ENCODE measurements around the gene DBP. TPM values are rescaled to one million over a fixed set of nuclear protein-coding genes. Genes with fewer than 3 reads are reported as not detected.
A peak's percentile ranks its signal among the peaks of the same experiment; 100 is the strongest.

Gene DBP
- total and polyA plus RNA-seq, 9 donors, result 19.7 to 69.8 (median 29.0) TPM

DNA sequence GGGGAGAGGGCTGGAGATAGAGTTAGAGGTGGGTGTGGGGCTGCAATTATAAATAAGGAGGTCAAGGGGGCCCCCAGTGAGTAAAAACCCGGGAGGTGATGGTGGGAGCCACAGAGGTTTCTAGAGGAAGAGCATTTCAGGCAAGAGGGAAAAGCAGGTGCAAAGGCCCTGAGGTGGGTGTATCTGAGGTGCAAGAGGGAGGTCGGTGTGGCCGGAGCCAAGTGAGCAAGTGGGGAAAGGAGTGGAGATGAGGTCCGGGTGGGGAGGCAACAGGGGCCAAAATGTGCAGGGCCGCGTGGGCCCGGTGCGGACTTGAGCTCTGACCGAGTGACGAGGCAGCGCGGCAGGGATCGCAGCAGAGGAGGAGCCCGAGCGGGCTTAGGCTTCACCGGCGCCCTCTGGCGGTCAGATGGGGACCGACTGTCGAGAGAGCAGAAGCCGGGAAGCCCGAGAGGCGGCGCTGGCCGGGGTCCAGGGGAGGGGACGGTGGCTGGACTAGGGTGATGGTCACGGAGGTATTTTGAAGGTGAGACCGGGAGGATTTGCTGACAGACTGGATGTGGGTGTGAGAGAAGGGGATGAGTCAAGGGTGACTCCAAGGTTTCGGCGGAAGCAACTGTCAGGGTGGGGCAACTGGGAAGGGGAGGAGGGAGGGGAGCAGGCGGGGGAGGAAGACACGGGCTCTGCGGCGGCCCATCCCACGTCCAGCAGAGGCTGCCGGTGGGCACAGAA lies 48.3 kb downstream of the DBP start:
- Histone ChIP-seq H3K9me3 (no peaks in the 10 kb centered on the region), H3K36me3 (no peaks in the 10 kb centered on the region), H3K27me3 (no peaks in the 10 kb centered on the region), H3K27ac (no peak overlapping the region), H3K4me1 (ENCODE audit: insufficient read depth) (peaks cover 4% of the 10 kb centered on the region), H3K4me3 (no peak overlapping the region)
- peak; percentile 79 to 91 (median 86) for DNase-seq
- WGBS, 3 donors, result 2 to 4% (median 4%) methylated on average over 35 to 36 of the region's 36 CpGs
- intact Hi-C loops (cut with DNase I), result loop anchor here in 3 of 4 donors (5.0 to 10.0 kb wide), 4 partner anchors 97 to 324 kb away; no protein-coding TSS in a partner anchor
- TF ChIP-seq EP300 (IDR thresholded peaks at IDR 0.05) (no peak), POLR2A (IDR thresholded peaks at IDR 0.05) (no peak), CTCF (IDR thresholded peaks at IDR 0.05) (peak; percentile 45 to 84 (median 78))

GRCh38 chr19:48587387-48587786 lies 49.8 kb downstream of the DBP start:
- no peak for TF ChIP-seq EP300 (IDR thresholded peaks at IDR 0.05)
- no peak for TF ChIP-seq POLR2A (IDR thresholded peaks at IDR 0.05)
- no peak for TF ChIP-seq CTCF (IDR thresholded peaks at IDR 0.05)
- Histone ChIP-seq H3K4me1 (ENCODE audit: insufficient read depth) (peaks cover 4% of the 10 kb centered on the region), H3K27me3 (no peaks in the 10 kb centered on the region), H3K27ac (no peak overlapping the region), H3K36me3 (no peaks in the 10 kb centered on the region), H3K4me3 (no peak overlapping the region), H3K9me3 (no peaks in the 10 kb centered on the region)
- DNase-seq, result no peak
- intact Hi-C loops (cut with DNase I), result loop anchor here in 3 of 4 donors (5.0 to 10.0 kb wide), 4 partner anchors 95 to 323 kb away; no protein-coding TSS in a partner anchor
- WGBS, 3 donors, result 80 to 83% (median 82%) methylated on average over 3 of the region's 3 CpGs

DNA sequence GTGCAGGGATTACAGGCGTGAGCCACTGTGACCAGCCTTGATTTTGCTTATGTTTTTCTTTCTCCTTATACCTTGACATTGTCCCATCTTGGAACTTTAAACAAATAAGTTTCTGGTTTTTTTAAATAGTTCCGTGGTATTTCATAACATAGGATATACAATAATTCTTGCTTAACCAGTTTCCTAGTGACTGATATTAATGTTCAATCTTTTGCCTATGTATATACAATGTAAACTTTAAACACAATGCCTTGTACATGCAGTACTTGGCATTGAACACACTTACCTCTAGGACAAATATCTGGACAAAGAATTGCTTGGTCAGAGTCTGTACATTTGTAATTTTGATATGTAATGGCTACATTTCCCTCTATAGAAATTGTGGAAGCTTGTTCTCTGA lies 55.0 kb downstream of the DBP start:
- H3K27ac ChIP-seq, result no peak overlapping the region
- H3K4me3 ChIP-seq, result no peak overlapping the region
- intact Hi-C loops (cut with DNase I), result loop anchor here in 1 of 4 donors (5.0 to 10.0 kb wide), 3 partner anchors 90 to 317 kb away; no protein-coding TSS in a partner anchor
- H3K9me3 ChIP-seq, result no peaks in the 10 kb centered on the region
- H3K36me3 ChIP-seq, result no peaks in the 10 kb centered on the region
- TF ChIP-seq CTCF (IDR thresholded peaks at IDR 0.05), result no peak
- no peak for TF ChIP-seq EP300 (IDR thresholded peaks at IDR 0.05)
- no peak for TF ChIP-seq POLR2A (IDR thresholded peaks at IDR 0.05)
- no peak for DNase-seq
- H3K27me3 ChIP-seq, result no peaks in the 10 kb centered on the region
- 73 to 76% (median 75%) methylated on average over 2 of the region's 2 CpGs for WGBS, 3 donors
- no peaks in the 10 kb centered on the region for H3K4me1 ChIP-seq (ENCODE audit: insufficient read depth)

Other genes starting within 250 kb of the DBP start
- 100 to 1,000 TPM in 6 of 7 donors, 10 to 100 TPM in 1; 94.0 to 202 (median 170) TPM for gene KDELR1, start 245.8 kb downstream of the DBP start, total RNA-seq
- gene KDELR1, start 245.8 kb downstream of the DBP start, polyA plus RNA-seq, result 100 to 1,000 TPM; 180 to 333 TPM
- gene GRIN2D, start 243.7 kb downstream of the DBP start, total RNA-seq, result under 1 TPM in 6 of 7 donors, not detected in 1; 0.10 to 0.32 (median 0.18) TPM
- under 1 TPM; 0.12 TPM for gene GRIN2D, start 243.7 kb downstream of the DBP start, polyA plus RNA-seq
- gene GRWD1, start 191.4 kb downstream of the DBP start, total RNA-seq, result 10 to 100 TPM; 16.5 to 41.9 (median 32.5) TPM
- 10 to 100 TPM in 1 of 2 donors, 1 to 10 TPM in 1; 9.5 to 14.8 TPM for gene GRWD1, start 191.4 kb downstream of the DBP start, polyA plus RNA-seq
- gene KCNJ14, start 181.8 kb downstream of the DBP start, total RNA-seq, result 1 to 10 TPM in 5 of 7 donors, under 1 TPM in 2; 0.48 to 2.2 (median 1.4) TPM
- under 1 TPM; 0.56 to 0.63 TPM for gene KCNJ14, start 181.8 kb downstream of the DBP start, polyA plus RNA-seq
- 10 to 100 TPM; 38.5 to 66.5 (median 49.4) TPM for gene CYTH2, start 168.0 kb downstream of the DBP start, total RNA-seq
- 10 to 100 TPM; 27.6 to 58.2 TPM for gene CYTH2, start 168.0 kb downstream of the DBP start, polyA plus RNA-seq
- gene LMTK3, start 125.5 kb downstream of the DBP start, total RNA-seq, result 1 to 10 TPM in 1 of 7 donors, under 1 TPM in 6; 0.38 to 2.5 (median 0.50) TPM
- under 1 TPM in 1 of 2 donors, not detected in 1; 0.27 TPM for gene LMTK3, start 125.5 kb downstream of the DBP start, polyA plus RNA-seq
- gene SULT2B1, start 85.2 kb downstream of the DBP start, total RNA-seq, result under 1 TPM in 1 of 7 donors, not detected in 6; 0.20 TPM
- gene SULT2B1, start 85.2 kb downstream of the DBP start, polyA plus RNA-seq, result under 1 TPM in 1 of 2 donors, not detected in 1; 0.10 TPM
- not detected for gene SPACA4, start 30.6 kb downstream of the DBP start, total RNA-seq
- not detected for gene SPACA4, start 30.6 kb downstream of the DBP start, polyA plus RNA-seq
- gene FAM83E, start 22.3 kb downstream of the DBP start, total RNA-seq, result 1 to 10 TPM in 5 of 7 donors, not detected in 2; 1.1 to 6.9 (median 1.5) TPM
- under 1 TPM in 1 of 2 donors, not detected in 1; 0.16 TPM for gene FAM83E, start 22.3 kb downstream of the DBP start, polyA plus RNA-seq
- 1,000 to 10,000 TPM; 2,699 to 8,435 (median 3,584) TPM for gene RPL18, start 18.2 kb downstream of the DBP start, total RNA-seq
- 1,000 to 10,000 TPM; 1,780 to 6,110 TPM for gene RPL18, start 18.2 kb downstream of the DBP start, polyA plus RNA-seq
- gene SPHK2, start 17.9 kb downstream of the DBP start, total RNA-seq, result 10 to 100 TPM; 12.3 to 37.2 (median 27.0) TPM
- 10 to 100 TPM in 1 of 2 donors, 1 to 10 TPM in 1; 2.9 to 24.5 TPM for gene SPHK2, start 17.9 kb downstream of the DBP start, polyA plus RNA-seq
- gene CA11, start 8.8 kb upstream of the DBP start, total RNA-seq, result 10 to 100 TPM; 14.9 to 52.5 (median 40.8) TPM
- gene CA11, start 8.8 kb upstream of the DBP start, polyA plus RNA-seq, result 10 to 100 TPM; 43.1 to 53.1 TPM
- 1 to 10 TPM in 6 of 7 donors, under 1 TPM in 1; 0.23 to 3.8 (median 2.2) TPM for gene NTN5, start 35.6 kb upstream of the DBP start, total RNA-seq
- 1 to 10 TPM in 1 of 2 donors, under 1 TPM in 1; 0.55 to 1.4 TPM for gene NTN5, start 35.6 kb upstream of the DBP start, polyA plus RNA-seq
- gene FUT2, start 58.6 kb upstream of the DBP start, total RNA-seq, result 1 to 10 TPM in 5 of 7 donors, not detected in 2; 1.0 to 2.5 (median 2.4) TPM
- gene FUT2, start 58.6 kb upstream of the DBP start, polyA plus RNA-seq, result under 1 TPM; 0.10 to 0.23 TPM
- 10 to 100 TPM in 5 of 7 donors, 1 to 10 TPM in 2; 1.3 to 17.1 (median 11.2) TPM for gene MAMSTR, start 82.3 kb upstream of the DBP start, total RNA-seq
- gene MAMSTR, start 82.3 kb upstream of the DBP start, polyA plus RNA-seq, result 1 to 10 TPM; 3.7 to 5.7 TPM
- 10 to 100 TPM in 5 of 7 donors, 1 to 10 TPM in 2; 4.9 to 25.9 (median 14.2) TPM for gene RASIP1, start 103.2 kb upstream of the DBP start, total RNA-seq
- gene RASIP1, start 103.2 kb upstream of the DBP start, polyA plus RNA-seq, result 10 to 100 TPM in 1 of 2 donors, 1 to 10 TPM in 1; 4.1 to 18.4 TPM
- gene IZUMO1, start 109.5 kb upstream of the DBP start, total RNA-seq, result under 1 TPM in 2 of 7 donors, not detected in 5; 0.11 to 0.67 TPM
- under 1 TPM; 0.08 to 0.13 TPM for gene IZUMO1, start 109.5 kb upstream of the DBP start, polyA plus RNA-seq
- gene FUT1, start 115.3 kb upstream of the DBP start, total RNA-seq, result 1 to 10 TPM in 3 of 7 donors, under 1 TPM in 4; 0.48 to 4.0 (median 0.87) TPM
- 1 to 10 TPM; 1.3 to 1.4 TPM for gene FUT1, start 115.3 kb upstream of the DBP start, polyA plus RNA-seq
- gene FGF21, start 118.1 kb upstream of the DBP start, total RNA-seq, result not detected
- not detected for gene FGF21, start 118.1 kb upstream of the DBP start, polyA plus RNA-seq
- gene BCAT2, start 173.7 kb upstream of the DBP start, total RNA-seq, result 10 to 100 TPM; 29.1 to 73.6 (median 55.5) TPM
- 10 to 100 TPM in 1 of 2 donors, 1 to 10 TPM in 1; 7.8 to 70.5 TPM for gene BCAT2, start 173.7 kb upstream of the DBP start, polyA plus RNA-seq
- gene HSD17B14, start 199.1 kb upstream of the DBP start, total RNA-seq, result 10 to 100 TPM; 22.9 to 82.8 (median 46.1) TPM
- gene HSD17B14, start 199.1 kb upstream of the DBP start, polyA plus RNA-seq, result 10 to 100 TPM; 10.6 to 78.7 TPM
- 10 to 100 TPM; 18.3 to 96.5 (median 52.7) TPM for gene PLEKHA4, start 231.2 kb upstream of the DBP start, total RNA-seq
- 10 to 100 TPM; 18.8 to 50.9 TPM for gene PLEKHA4, start 231.2 kb upstream of the DBP start, polyA plus RNA-seq
- 100 to 1,000 TPM in 1 of 7 donors, 10 to 100 TPM in 6; 22.8 to 156 (median 40.1) TPM for gene PPP1R15A, start 235.0 kb upstream of the DBP start, total RNA-seq
- 10 to 100 TPM; 63.2 to 66.2 TPM for gene PPP1R15A, start 235.0 kb upstream of the DBP start, polyA plus RNA-seq

All from ovary (tissue), 9 donors.